Brain microvascular endothelial cell (primary cell): ENCODE data around the gene LRMDA.
"Not testable (repeated sequence)": the region's sequence is repeated elsewhere in the genome, so short reads cannot be mapped to it uniquely, and the experiment has no call there.

Experiments used
- DNase-seq: peaks from one replicate; pipeline ENCODE4 v3.0.0-alpha.2; 2020
- H3K27ac ChIP-seq: fragments of 250-450 bp; sonication (Bioruptor Pico); 2 replicates; pipeline ENCODE4 v1.5.1; 2020; ENCODE audit warnings: mild to moderate bottlenecking, moderate library complexity
- H3K27me3 ChIP-seq: fragments of 250-450 bp; sonication (Bioruptor Pico); replicated peaks from 2 replicates; pipeline ENCODE4 v1.5.1; 2020; ENCODE audit warnings: mild to moderate bottlenecking
- H3K36me3 ChIP-seq: fragments of 250-450 bp; sonication (Bioruptor Pico); replicated peaks from 2 replicates; pipeline ENCODE4 v1.5.1; 2020; ENCODE audit warnings: mild to moderate bottlenecking
- H3K4me3 ChIP-seq: 2 replicates; pipeline ENCODE4 v1.5.1; 2011; ENCODE audit warnings: low read depth, mild to moderate bottlenecking, control low read depth, low read length, moderate library complexity
- CTCF ChIP-seq: IDR thresholded peaks from 2 replicates; pipeline ENCODE4 v1.5.1; 2011; ENCODE audit warnings: low read depth, mild to moderate bottlenecking, moderate library complexity, low read length, control low read depth, inconsistent platforms; ENCODE audit errors: missing control alignments
- in situ Hi-C: cut with HindIII; loops from 2 replicates; pipeline ENCODE4 v1.10.0; 2017; ENCODE audit warnings: low sequenced_read_pairs, low pct_ligation_motif_present

The LRMDA gene

GRCh38 chr10:75766106-75766505, 334.7 kb downstream of the LRMDA start:
- DNase-seq, result no peak
- in situ Hi-C loops, result no loop called here
- Histone ChIP-seq H3K36me3 (no peaks in the 10 kb centered on the region), H3K4me3 (no peak overlapping the region), H3K27ac (no peak overlapping the region), H3K27me3 (no peaks in the 10 kb centered on the region)
- no peak for TF ChIP-seq CTCF

GRCh38 chr10:75766752-75767151, 335.3 kb downstream of the LRMDA start:
- H3K27ac ChIP-seq, H3K4me3 ChIP-seq, H3K36me3 ChIP-seq, DNase-seq, in situ Hi-C loops, H3K27me3 ChIP-seq: not testable (repeated sequence)

- in situ Hi-C loops, result no loop called here
- no peak for TF ChIP-seq CTCF
- no peaks in the 10 kb centered on the region for H3K36me3 ChIP-seq
- no peak for DNase-seq
- no peak overlapping the region for H3K4me3 ChIP-seq
- no peak overlapping the region for H3K27ac ChIP-seq
- H3K27me3 ChIP-seq, result no peaks in the 10 kb centered on the region
Measured at GRCh38 chr10:75770626-75771081, 339.2 kb downstream of the LRMDA start.

- in situ Hi-C loops, result no loop called here
- H3K27ac ChIP-seq, result no peak overlapping the region
- no peak for DNase-seq
- no peaks in the 10 kb centered on the region for H3K36me3 ChIP-seq
- TF ChIP-seq CTCF, result no peak
- no peaks in the 10 kb centered on the region for H3K27me3 ChIP-seq
- no peak overlapping the region for H3K4me3 ChIP-seq
Measured at GRCh38 chr10:75771606-75772005, 340.2 kb downstream of the LRMDA start.

- Histone ChIP-seq H3K4me3 (no peak overlapping the region), H3K27ac (no peak overlapping the region)
Measured at GRCh38 chr10:75772153-75772887, 340.9 kb downstream of the LRMDA start.

GRCh38 chr10:75773231-75773780, 341.9 kb downstream of the LRMDA start:
- in situ Hi-C loops, result no loop called here
- peak overlapping the region; percentile 74 for H3K27ac ChIP-seq
- DNase-seq, result peak; percentile 85

More at GRCh38 chr10:75772153-75772887, 340.9 kb downstream of the LRMDA start:
- no peak for TF ChIP-seq CTCF
- DNase-seq, result no peak
- Histone ChIP-seq H3K36me3 (no peaks in the 10 kb centered on the region), H3K27me3 (no peaks in the 10 kb centered on the region)
- in situ Hi-C loops, result no loop called here

More at GRCh38 chr10:75773231-75773780, 341.9 kb downstream of the LRMDA start:
- no peaks in the 10 kb centered on the region for H3K27me3 ChIP-seq
- H3K4me3 ChIP-seq, result no peak overlapping the region
- no peak for TF ChIP-seq CTCF
- H3K36me3 ChIP-seq, result no peaks in the 10 kb centered on the region
